Karpas-422 (cell line): ENCODE measurements around the gene ASNS. TPM values are rescaled to one million over a fixed set of nuclear protein-coding genes. Genes with fewer than 3 reads are reported as not detected.
"Not testable (repeated sequence)": the region's sequence is repeated elsewhere in the genome, so short reads cannot be mapped to it uniquely, and the experiment has no call there.

Experiments used
- DNase-seq: peaks from one replicate; pipeline ENCODE4 v3.0.0-alpha.2; 2015
- H2AFZ ChIP-seq: fragments of 200-600 bp; sonication (generic); 2 replicates; pipeline ENCODE4 v1.6.1; 2014; ENCODE audit warnings: antibody characterized with exemption, low read length, mixed read lengths
- H3K27ac ChIP-seq: fragments of 200-600 bp; sonication (generic); 2 replicates; pipeline ENCODE4 v1.5.1; 2014; ENCODE audit warnings: mild to moderate bottlenecking, low read length, moderate library complexity
- H3K27me3 ChIP-seq: fragments of 200-600 bp; sonication (generic); 2 replicates; pipeline ENCODE4 v1.6.1; 2014; ENCODE audit warnings: low read length, mixed read lengths
- H3K36me3 ChIP-seq: fragments of 200-600 bp; sonication (generic); 2 replicates; pipeline ENCODE4 v1.6.1; 2014; ENCODE audit warnings: low read length, mixed read lengths; ENCODE audit not compliant: insufficient read depth
- H3K4me1 ChIP-seq: fragments of 200-600 bp; sonication (generic); 2 replicates; pipeline ENCODE4 v1.6.1; 2014; ENCODE audit warnings: mild to moderate bottlenecking, low read length, mixed read lengths
- H3K4me2 ChIP-seq: fragments of 200-600 bp; sonication (generic); 2 replicates; pipeline ENCODE4 v1.6.1; 2014; ENCODE audit warnings: low read length, low read depth, mild to moderate bottlenecking; ENCODE audit not compliant: poor library complexity, severe bottlenecking
- H3K4me3 ChIP-seq: fragments of 200-600 bp; sonication (generic); 2 replicates; pipeline ENCODE4 v1.5.1; 2014; ENCODE audit warnings: mild to moderate bottlenecking, antibody characterized with exemption, low read length, mixed read lengths
- H3K79me2 ChIP-seq: fragments of 200-600 bp; sonication (generic); 2 replicates; pipeline ENCODE4 v1.6.1; 2014; ENCODE audit warnings: mild to moderate bottlenecking, low read length, mixed read lengths
- H3K9ac ChIP-seq: fragments of 200-600 bp; sonication (generic); 2 replicates; pipeline ENCODE4 v1.6.0; 2014; ENCODE audit warnings: low read length
- H3K9me2 ChIP-seq: fragments of 200-600 bp; sonication (generic), shearing (Covaris generic); replicated peaks from 2 replicates; pipeline ENCODE4 v1.6.0; 2014; ENCODE audit warnings: mild to moderate bottlenecking, low read length, moderate library complexity; ENCODE audit not compliant: insufficient read depth
- H3K9me3 ChIP-seq: fragments of 300-700, 200-600 bp; sonication (generic); 2 replicates; pipeline ENCODE4 v1.6.1; 2014; ENCODE audit warnings: low read length, mixed read lengths
- H4K20me1 ChIP-seq: fragments of 200-600 bp; sonication (generic); 2 replicates; pipeline ENCODE4 v1.6.1; 2014; ENCODE audit warnings: mild to moderate bottlenecking, antibody characterized with exemption, low read length, low read depth; ENCODE audit not compliant: insufficient read depth
- total RNA-seq: library from RNA; depleted of rRNA; stranded (reverse); fragments of >200 nt; shearing (Covaris generic); gene quantifications from 2 replicates; pipeline ENCODE4 v1.2.3, GENCODE V29; 2014; ENCODE audit warnings: low replicate concordance

Gene ASNS
- total RNA-seq, 1 experiment from 2014 or later = 501 TPM

- H3K4me2 ChIP-seq, H3K9me3 ChIP-seq, H4K20me1 ChIP-seq, H3K27ac ChIP-seq, H2AFZ ChIP-seq, H3K9me2 ChIP-seq, DNase-seq, H3K4me3 ChIP-seq, H3K27me3 ChIP-seq, H3K79me2 ChIP-seq, H3K4me1 ChIP-seq, H3K9ac ChIP-seq: not testable (repeated sequence)
- peaks cover 39% of the 10 kb centered on the region for H3K36me3 ChIP-seq
These were observed 21.8 kb downstream of the ASNS start for GRCh38 chr7:97850262-97851031.

- Histone ChIP-seq H3K79me2 (no peaks in the 10 kb centered on the region), H2AFZ (0 out of 2 replicates have a peak overlapping the region, but pooled peaks have one; percentile 68), H3K9ac (no peak overlapping the region), H3K27me3 (no peaks in the 10 kb centered on the region), H3K27ac (no peak overlapping the region), H3K4me2 (no peak overlapping the region), H3K9me3 (no peaks in the 10 kb centered on the region), H3K4me3 (no peak overlapping the region), H4K20me1 (no peaks in the 10 kb centered on the region), H3K9me2 (no peaks in the 10 kb centered on the region), H3K36me3 (peaks cover 16% of the 10 kb centered on the region), H3K4me1 (peaks cover 8% of the 10 kb centered on the region; the same call in 1 of the 2 replicates)
- peak; percentile 50 for DNase-seq
These were observed 24.4 kb downstream of the ASNS start for GRCh38 chr7:97847791-97848190.

GRCh38 chr7:97846945-97847344 lies 25.3 kb downstream of the ASNS start:
- no peak overlapping the region for H3K9ac ChIP-seq
- no peak overlapping the region for H2AFZ ChIP-seq
- no peaks in the 10 kb centered on the region for H3K9me2 ChIP-seq
- H3K4me2 ChIP-seq = no peak overlapping the region
- peaks cover 8% of the 10 kb centered on the region for H3K36me3 ChIP-seq
- H4K20me1 ChIP-seq = no peaks in the 10 kb centered on the region
- H3K4me1 ChIP-seq = peaks cover 8% of the 10 kb centered on the region; the same call in 1 of the 2 replicates
- no peaks in the 10 kb centered on the region for H3K9me3 ChIP-seq
- H3K4me3 ChIP-seq = no peak overlapping the region
- no peaks in the 10 kb centered on the region for H3K27me3 ChIP-seq
- no peak overlapping the region for H3K27ac ChIP-seq
- DNase-seq = no peak
- H3K79me2 ChIP-seq = no peaks in the 10 kb centered on the region

- Histone ChIP-seq H3K9me3 (no peaks in the 10 kb centered on the region), H3K4me2 (no peak overlapping the region), H3K4me3 (no peak overlapping the region), H3K36me3 (no peaks in the 10 kb centered on the region), H3K9ac (no peak overlapping the region), H3K9me2 (no peaks in the 10 kb centered on the region), H2AFZ (no peak overlapping the region), H3K27ac (no peak overlapping the region), H3K27me3 (no peaks in the 10 kb centered on the region), H3K79me2 (no peaks in the 10 kb centered on the region), H3K4me1 (peaks cover 8% of the 10 kb centered on the region; the same call in 1 of the 2 replicates), H4K20me1 (no peaks in the 10 kb centered on the region)
- DNase-seq = peak; percentile 76
These were observed 26.5 kb downstream of the ASNS start for GRCh38 chr7:97845622-97846203.

- no peak for DNase-seq
- no peak overlapping the region for H3K4me2 ChIP-seq
- H2AFZ ChIP-seq = no peak overlapping the region
- peaks cover 8% of the 10 kb centered on the region; the same call in 1 of the 2 replicates for H3K4me1 ChIP-seq
- no peaks in the 10 kb centered on the region for H3K9me3 ChIP-seq
- H3K27ac ChIP-seq = no peak overlapping the region
- no peak overlapping the region for H3K4me3 ChIP-seq
- H3K36me3 ChIP-seq = no peaks in the 10 kb centered on the region
- no peaks in the 10 kb centered on the region for H3K9me2 ChIP-seq
- no peaks in the 10 kb centered on the region for H3K27me3 ChIP-seq
- no peaks in the 10 kb centered on the region for H4K20me1 ChIP-seq
- H3K9ac ChIP-seq = no peak overlapping the region
- no peaks in the 10 kb centered on the region for H3K79me2 ChIP-seq
These were observed 28.2 kb downstream of the ASNS start for GRCh38 chr7:97844036-97844435.

GRCh38 chr7:97842772-97843345 lies 29.3 kb downstream of the ASNS start:
- Histone ChIP-seq H3K9me2 (no peaks in the 10 kb centered on the region), H3K9me3 (no peaks in the 10 kb centered on the region), H3K79me2 (no peaks in the 10 kb centered on the region), H3K4me2 (no peak overlapping the region), H3K36me3 (no peaks in the 10 kb centered on the region), H4K20me1 (no peaks in the 10 kb centered on the region), H3K4me1 (peaks cover 2% of the 10 kb centered on the region; the same call in 1 of the 2 replicates), H3K27me3 (no peaks in the 10 kb centered on the region), H3K9ac (no peak overlapping the region), H2AFZ (no peak overlapping the region), H3K27ac (no peak overlapping the region), H3K4me3 (no peak overlapping the region)
- no peak for DNase-seq

- no peaks in the 10 kb centered on the region for H3K36me3 ChIP-seq
- no peaks in the 10 kb centered on the region for H3K27me3 ChIP-seq
- DNase-seq = no peak
- no peak overlapping the region for H3K4me3 ChIP-seq
- H3K9me2 ChIP-seq = no peaks in the 10 kb centered on the region
- H2AFZ ChIP-seq = no peak overlapping the region
- H3K9me3 ChIP-seq = no peaks in the 10 kb centered on the region
- H3K4me2 ChIP-seq = no peak overlapping the region
- no peak overlapping the region for H3K27ac ChIP-seq
- no peaks in the 10 kb centered on the region for H3K4me1 ChIP-seq
- H3K9ac ChIP-seq = no peak overlapping the region
- H3K79me2 ChIP-seq = no peaks in the 10 kb centered on the region
- H4K20me1 ChIP-seq = no peaks in the 10 kb centered on the region
These were observed 30.2 kb downstream of the ASNS start for GRCh38 chr7:97842006-97842405.

- Histone ChIP-seq H3K9me3 (no peaks in the 10 kb centered on the region), H3K79me2 (no peaks in the 10 kb centered on the region), H3K4me2 (no peak overlapping the region), H2AFZ (no peak overlapping the region), H3K36me3 (no peaks in the 10 kb centered on the region), H3K9me2 (no peaks in the 10 kb centered on the region), H4K20me1 (no peaks in the 10 kb centered on the region), H3K4me3 (no peak overlapping the region), H3K27ac (no peak overlapping the region), H3K4me1 (no peaks in the 10 kb centered on the region), H3K27me3 (no peaks in the 10 kb centered on the region), H3K9ac (no peak overlapping the region)
- peak; percentile 83 for DNase-seq
These were observed 36.7 kb downstream of the ASNS start for GRCh38 chr7:97835296-97836138.
